PC-3 (cell line): ENCODE measurements around the gene SEPTIN12.

Source experiments
- EZH2 ChIP-seq: fragments of 300-600 bp; sonication (generic); IDR thresholded peaks from one replicate; pipeline ENCODE4 v1.6.1; 2017; ENCODE audit warnings: antibody characterized with exemption, mild to moderate bottlenecking, low read length; ENCODE audit not compliant: unreplicated experiment
- TF ChIP-seq, protein P1 (sequence below): fragments of 300-600 bp; sonication (generic); conservative IDR thresholded peaks from 2 replicates; pipeline ENCODE4 v1.5.1; 2017; ENCODE audit warnings: antibody characterized with exemption, low read depth, mild to moderate bottlenecking, low read length

DNA sequence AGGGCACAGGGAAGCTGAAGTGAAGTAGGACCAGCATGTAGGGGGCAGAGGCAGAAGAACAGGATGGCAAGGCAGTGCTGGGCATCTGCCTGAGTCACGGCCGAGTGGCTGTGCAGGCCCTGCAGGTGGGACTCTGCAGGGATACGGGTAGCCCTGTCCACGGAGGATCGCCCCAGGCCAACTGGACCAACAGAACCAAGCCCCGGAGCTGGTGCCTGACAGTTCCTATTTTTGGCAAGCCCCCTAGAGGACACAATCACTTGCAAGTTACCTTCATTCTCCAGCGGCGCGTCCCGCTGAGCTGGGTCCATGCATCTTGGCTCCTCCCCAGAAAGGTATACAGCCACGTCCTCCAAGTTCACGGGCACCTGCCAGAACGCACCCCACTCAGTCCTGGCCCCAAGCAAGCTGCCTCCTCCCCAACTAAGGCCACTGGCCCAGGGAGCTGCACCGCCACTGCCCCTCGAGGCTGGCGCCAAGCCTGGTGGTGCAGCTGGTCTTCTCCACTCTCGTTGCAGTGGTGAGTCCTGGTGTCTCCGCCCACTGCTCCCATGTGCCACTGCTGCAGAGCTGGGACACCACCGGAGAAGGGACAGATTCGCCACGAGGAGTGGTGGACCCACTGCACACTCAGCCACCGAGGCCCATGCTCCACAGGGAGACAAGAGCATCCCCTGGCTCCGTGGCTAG, 27.8 kb downstream of the SEPTIN12 start:
- TF ChIP-seq, protein P1, sequence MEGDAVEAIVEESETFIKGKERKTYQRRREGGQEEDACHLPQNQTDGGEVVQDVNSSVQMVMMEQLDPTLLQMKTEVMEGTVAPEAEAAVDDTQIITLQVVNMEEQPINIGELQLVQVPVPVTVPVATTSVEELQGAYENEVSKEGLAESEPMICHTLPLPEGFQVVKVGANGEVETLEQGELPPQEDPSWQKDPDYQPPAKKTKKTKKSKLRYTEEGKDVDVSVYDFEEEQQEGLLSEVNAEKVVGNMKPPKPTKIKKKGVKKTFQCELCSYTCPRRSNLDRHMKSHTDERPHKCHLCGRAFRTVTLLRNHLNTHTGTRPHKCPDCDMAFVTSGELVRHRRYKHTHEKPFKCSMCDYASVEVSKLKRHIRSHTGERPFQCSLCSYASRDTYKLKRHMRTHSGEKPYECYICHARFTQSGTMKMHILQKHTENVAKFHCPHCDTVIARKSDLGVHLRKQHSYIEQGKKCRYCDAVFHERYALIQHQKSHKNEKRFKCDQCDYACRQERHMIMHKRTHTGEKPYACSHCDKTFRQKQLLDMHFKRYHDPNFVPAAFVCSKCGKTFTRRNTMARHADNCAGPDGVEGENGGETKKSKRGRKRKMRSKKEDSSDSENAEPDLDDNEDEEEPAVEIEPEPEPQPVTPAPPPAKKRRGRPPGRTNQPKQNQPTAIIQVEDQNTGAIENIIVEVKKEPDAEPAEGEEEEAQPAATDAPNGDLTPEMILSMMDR, result no peak
- TF ChIP-seq EZH2, result no peak
